ENCODE data around the gene MS4A14.

- TF ChIP-seq CTCF (IDR thresholded peaks at IDR 0.05; ENCODE audit: poor library complexity) (no peak), EZH2 (IDR thresholded peaks at IDR 0.05; ENCODE audit: borderline replicate concordance) (no peak), EZH2phosphoT487 (IDR thresholded peaks at IDR 0.05; ENCODE audit: low read depth, severe bottlenecking, unreplicated experiment) (no peak)
Observed at GRCh38 chr11:60370252-60370810, 25.9 kb upstream of the MS4A14 start.

Data from hepatocyte (in vitro differentiated cells).